ENCODE results near the gene NCKAP5.
"Not testable (repeated sequence)": the region's sequence is repeated elsewhere in the genome, so short reads cannot be mapped to it uniquely, and the experiment has no call there.

NCKAP5 gene

GRCh38 chr2:133522204-133522603 lies 46.1 kb downstream of the NCKAP5 start:
- no peak for DNase-seq (ENCODE audit: low spot score)

GRCh38 chr2:133521146-133521745 lies 47.0 kb downstream of the NCKAP5 start:
- DNase-seq (ENCODE audit: low spot score): no peak

- DNase-seq (ENCODE audit: low spot score): not testable (repeated sequence)
These were observed 48.6 kb downstream of the NCKAP5 start for GRCh38 chr2:133519677-133520076.

GRCh38 chr2:133518700-133519344 lies 49.4 kb downstream of the NCKAP5 start:
- DNase-seq (ENCODE audit: low spot score): no peak

- no peak for DNase-seq (ENCODE audit: low spot score)
These were observed 50.4 kb downstream of the NCKAP5 start for GRCh38 chr2:133517876-133518275.

- DNase-seq (ENCODE audit: low spot score): no peak
These were observed 51.7 kb downstream of the NCKAP5 start for GRCh38 chr2:133516405-133517026.

- no peak for DNase-seq (ENCODE audit: low spot score)
These were observed 53.0 kb downstream of the NCKAP5 start for GRCh38 chr2:133515271-133515670.

- no peak for DNase-seq (ENCODE audit: low spot score)
These were observed 54.4 kb downstream of the NCKAP5 start for GRCh38 chr2:133513893-133514292.

- no peak for DNase-seq (ENCODE audit: low spot score)
These were observed 56.1 kb downstream of the NCKAP5 start for GRCh38 chr2:133512121-133512520.

GRCh38 chr2:133511679-133512078 lies 56.6 kb downstream of the NCKAP5 start:
- no peak for DNase-seq (ENCODE audit: low spot score)

GRCh38 chr2:133509777-133510176 lies 58.5 kb downstream of the NCKAP5 start:
- no peak for DNase-seq (ENCODE audit: low spot score)

- DNase-seq (ENCODE audit: low spot score): no peak
These were observed 59.6 kb downstream of the NCKAP5 start for GRCh38 chr2:133508546-133509165.

- DNase-seq (ENCODE audit: low spot score): no peak
These were observed 61.3 kb downstream of the NCKAP5 start for GRCh38 chr2:133506996-133507395.

GRCh38 chr2:133504566-133505505 lies 63.4 kb downstream of the NCKAP5 start:
- DNase-seq (ENCODE audit: low spot score): no peak

- DNase-seq (ENCODE audit: low spot score): no peak
These were observed 64.3 kb downstream of the NCKAP5 start for GRCh38 chr2:133503927-133504326.

- DNase-seq (ENCODE audit: low spot score): no peak
These were observed 64.9 kb downstream of the NCKAP5 start for GRCh38 chr2:133503323-133503722.

GRCh38 chr2:133502678-133503077 lies 65.6 kb downstream of the NCKAP5 start:
- no peak for DNase-seq (ENCODE audit: low spot score)

- DNase-seq (ENCODE audit: low spot score): no peak
These were observed 67.3 kb downstream of the NCKAP5 start for GRCh38 chr2:133500917-133501316.

- DNase-seq (ENCODE audit: low spot score): no peak
These were observed 69.3 kb downstream of the NCKAP5 start for GRCh38 chr2:133498662-133499585.

GRCh38 chr2:133497951-133498565 lies 70.2 kb downstream of the NCKAP5 start:
- no peak for DNase-seq (ENCODE audit: low spot score)

All from left forelimb (tissue), 1 donor.